Measurements from ENCODE around the gene CBLN1.

The CBLN1 gene

DNA sequence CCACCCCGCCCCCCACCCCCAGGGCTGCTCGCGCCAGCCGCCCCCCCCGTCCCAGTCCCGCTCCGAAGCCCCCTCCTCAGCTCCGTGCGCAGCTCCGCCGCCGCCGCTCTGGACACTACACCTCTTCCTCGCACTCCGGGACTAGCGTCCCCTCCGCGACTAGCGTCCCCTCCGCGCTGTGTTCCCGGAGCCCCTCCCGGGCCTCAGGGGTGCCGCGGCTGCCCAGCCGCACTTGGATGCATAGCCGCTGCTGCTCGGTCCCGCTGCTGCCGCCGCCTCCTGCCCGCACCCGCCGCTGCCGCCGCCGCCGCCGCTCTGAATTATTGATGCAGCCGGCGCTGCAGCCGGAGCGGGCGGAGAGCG lies at the start of gene CBLN1:
CBLN1 (minus strand) TSS at position 359 of the 363 bp plus-strand sequence. CDS start 373 bp downstream, outside the sequence.
- Histone ChIP-seq H3K9me3 (ENCODE audit: control insufficient read depth in 5 of 5, low read length in 5 of 5) (no peaks in the 10 kb centered on the region), H3K27ac (ENCODE audit: low read depth, low read length) (no peak within 1 kb of the TSS), H3K9ac (ENCODE audit: low read length in 5 of 5) (peak within 1 kb of the TSS in 4 of 5 donors; percentile 20 to 56 (median 31)), H3K4me3 (ENCODE audit: low read depth in 1 of 5, low read length in 5 of 5) (peak within 1 kb of the TSS; percentile 52 to 67 (median 63)), H3K36me3 (ENCODE audit: control insufficient read depth in 5 of 5, insufficient read depth in 5 of 5, low read length in 5 of 5) (no peaks in the 10 kb centered on the region), H3K4me1 (ENCODE audit: control insufficient read depth in 5 of 5, insufficient read depth in 5 of 5, low read length in 5 of 5) (peaks cover 0 to 61% (median 49%) of the 10 kb centered on the region in 5 donors), H3K27me3 (ENCODE audit: control insufficient read depth in 5 of 5, insufficient read depth in 4 of 5, low read length in 5 of 5) (peaks cover 47 to 75% (median 66%) of the 10 kb centered on the region in 5 donors)

DNA sequence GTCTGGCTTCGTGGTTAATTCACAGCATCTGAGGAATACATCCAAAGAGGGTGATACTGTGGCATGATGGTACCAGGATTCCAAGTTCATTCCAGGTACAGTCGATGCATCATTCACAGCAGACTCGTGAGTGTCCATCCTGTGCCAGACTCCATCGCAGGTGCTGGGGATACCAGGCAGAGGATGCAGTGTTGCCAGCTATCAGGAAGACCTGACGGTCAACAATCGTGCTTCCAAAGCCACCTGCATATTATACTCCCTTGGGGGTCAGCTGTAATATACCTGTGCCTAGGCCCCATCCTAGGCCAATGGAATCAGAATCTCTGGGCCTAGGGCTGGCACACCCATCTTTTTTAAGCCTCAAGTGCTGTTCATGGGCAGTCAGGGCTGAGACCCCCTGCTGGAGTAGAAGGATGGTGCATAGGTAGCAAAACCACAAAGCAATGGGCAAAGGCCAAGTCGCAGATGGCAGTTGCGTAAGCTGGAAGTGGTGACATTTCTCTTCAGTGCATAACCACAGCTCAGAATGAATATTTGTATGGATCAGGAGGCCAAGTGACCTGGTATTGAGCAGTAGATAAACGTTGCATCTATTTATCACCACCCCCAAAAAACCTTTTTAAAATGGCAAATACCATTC lies 49.0 kb upstream of the CBLN1 start:
- H3K9me3 ChIP-seq (ENCODE audit: control insufficient read depth in 5 of 5, low read length in 5 of 5), result no peaks in the 10 kb centered on the region
- no peak overlapping the region for H3K9ac ChIP-seq (ENCODE audit: low read length in 5 of 5)
- H3K4me1 ChIP-seq (ENCODE audit: control insufficient read depth in 5 of 5, insufficient read depth in 5 of 5, low read length in 5 of 5), result no peaks in the 10 kb centered on the region
- no peaks in the 10 kb centered on the region for H3K36me3 ChIP-seq (ENCODE audit: control insufficient read depth in 5 of 5, insufficient read depth in 5 of 5, low read length in 5 of 5)
- H3K27ac ChIP-seq (ENCODE audit: low read depth, low read length), result no peak overlapping the region
- peaks cover 0 to 3% (median under 1%) of the 10 kb centered on the region in 5 donors for H3K27me3 ChIP-seq (ENCODE audit: control insufficient read depth in 5 of 5, insufficient read depth in 4 of 5, low read length in 5 of 5)
- H3K4me3 ChIP-seq (ENCODE audit: low read depth in 1 of 5, low read length in 5 of 5), result no peak overlapping the region

DNA sequence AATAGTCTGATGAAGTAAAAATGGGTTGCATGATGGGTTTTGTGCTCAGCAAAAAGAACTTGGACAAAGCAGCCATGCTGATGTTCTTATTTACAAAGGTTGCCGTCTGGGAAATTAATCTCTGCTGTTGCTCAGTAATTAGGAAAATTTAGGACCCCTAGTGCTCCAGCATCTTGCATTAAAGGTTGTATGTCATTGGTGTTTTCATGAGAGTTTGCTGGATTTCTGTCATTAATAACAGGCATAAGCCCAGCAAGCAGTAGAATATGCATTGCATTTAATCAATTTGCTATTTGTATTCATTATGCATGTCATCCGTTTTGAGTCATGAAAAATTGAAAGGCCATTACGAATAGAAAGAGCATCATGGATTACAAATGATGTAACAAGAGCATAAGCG lies 46.7 kb upstream of the CBLN1 start:
- Histone ChIP-seq H3K4me1 (ENCODE audit: control insufficient read depth in 5 of 5, insufficient read depth in 5 of 5, low read length in 5 of 5) (no peaks in the 10 kb centered on the region), H3K36me3 (ENCODE audit: control insufficient read depth in 5 of 5, insufficient read depth in 5 of 5, low read length in 5 of 5) (no peaks in the 10 kb centered on the region), H3K4me3 (ENCODE audit: low read depth in 1 of 5, low read length in 5 of 5) (no peak overlapping the region), H3K9me3 (ENCODE audit: control insufficient read depth in 5 of 5, low read length in 5 of 5) (no peaks in the 10 kb centered on the region), H3K27ac (ENCODE audit: low read depth, low read length) (no peak overlapping the region), H3K27me3 (ENCODE audit: control insufficient read depth in 5 of 5, insufficient read depth in 4 of 5, low read length in 5 of 5) (peaks cover 0 to 3% (median under 1%) of the 10 kb centered on the region in 5 donors), H3K9ac (ENCODE audit: low read length in 5 of 5) (no peak overlapping the region)

DNA sequence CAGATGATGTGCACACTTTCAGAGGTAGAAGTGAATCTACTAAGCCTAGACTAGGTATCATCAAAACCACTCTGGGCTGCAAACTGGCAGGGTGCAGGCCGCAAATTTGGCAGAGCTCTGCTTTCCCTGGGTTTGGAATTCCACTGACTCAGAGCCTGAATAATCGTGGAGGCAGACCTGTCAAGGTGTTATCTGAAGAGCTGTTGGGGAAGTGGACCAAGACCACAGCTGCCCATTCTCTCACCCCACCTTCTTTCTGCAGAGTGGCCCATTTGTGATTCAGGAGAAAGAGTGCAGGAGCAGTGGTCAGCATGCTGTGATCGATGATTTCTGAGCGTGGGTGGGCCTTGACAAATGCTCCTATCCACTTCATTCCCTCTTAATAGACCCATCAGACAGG lies 45.8 kb upstream of the CBLN1 start:
- H3K9me3 ChIP-seq (ENCODE audit: control insufficient read depth in 5 of 5, low read length in 5 of 5), result no peaks in the 10 kb centered on the region
- no peaks in the 10 kb centered on the region for H3K36me3 ChIP-seq (ENCODE audit: control insufficient read depth in 5 of 5, insufficient read depth in 5 of 5, low read length in 5 of 5)
- H3K4me3 ChIP-seq (ENCODE audit: low read depth in 1 of 5, low read length in 5 of 5), result no peak overlapping the region
- no peaks in the 10 kb centered on the region for H3K4me1 ChIP-seq (ENCODE audit: control insufficient read depth in 5 of 5, insufficient read depth in 5 of 5, low read length in 5 of 5)
- no peak overlapping the region for H3K9ac ChIP-seq (ENCODE audit: low read length in 5 of 5)
- no peak overlapping the region for H3K27ac ChIP-seq (ENCODE audit: low read depth, low read length)
- peaks cover 0 to 3% (median 0%) of the 10 kb centered on the region in 5 donors for H3K27me3 ChIP-seq (ENCODE audit: control insufficient read depth in 5 of 5, insufficient read depth in 4 of 5, low read length in 5 of 5)

DNA sequence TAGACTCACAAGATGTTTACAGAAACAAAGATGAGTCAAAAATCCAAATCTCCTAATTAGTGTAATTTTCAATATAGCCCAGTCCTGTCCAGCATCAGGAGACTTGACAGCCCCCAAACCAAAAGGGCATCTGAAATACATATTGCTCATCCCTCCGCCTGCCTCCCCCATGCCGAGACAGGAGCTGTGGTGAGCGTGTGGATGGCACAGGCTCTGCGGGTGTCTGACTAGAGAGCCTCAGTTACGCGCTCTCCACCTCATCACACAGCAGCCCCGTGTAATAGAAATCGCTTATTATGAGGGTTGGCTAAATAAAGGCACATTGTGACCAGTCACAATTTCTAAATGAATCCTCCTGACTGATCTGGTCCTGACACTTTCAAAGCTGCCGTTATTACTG lies 43.1 kb upstream of the CBLN1 start:
- peaks cover 0 to 4% (median 2%) of the 10 kb centered on the region in 5 donors for H3K9me3 ChIP-seq (ENCODE audit: control insufficient read depth in 5 of 5, low read length in 5 of 5)
- no peaks in the 10 kb centered on the region for H3K36me3 ChIP-seq (ENCODE audit: control insufficient read depth in 5 of 5, insufficient read depth in 5 of 5, low read length in 5 of 5)
- H3K4me1 ChIP-seq (ENCODE audit: control insufficient read depth in 5 of 5, insufficient read depth in 5 of 5, low read length in 5 of 5), result no peaks in the 10 kb centered on the region
- no peak overlapping the region for H3K27ac ChIP-seq (ENCODE audit: low read depth, low read length)
- no peak overlapping the region for H3K9ac ChIP-seq (ENCODE audit: low read length in 5 of 5)
- no peak overlapping the region for H3K4me3 ChIP-seq (ENCODE audit: low read depth in 1 of 5, low read length in 5 of 5)
- H3K27me3 ChIP-seq (ENCODE audit: control insufficient read depth in 5 of 5, insufficient read depth in 4 of 5, low read length in 5 of 5), result peaks cover 0 to 3% (median 0%) of the 10 kb centered on the region in 5 donors

DNA sequence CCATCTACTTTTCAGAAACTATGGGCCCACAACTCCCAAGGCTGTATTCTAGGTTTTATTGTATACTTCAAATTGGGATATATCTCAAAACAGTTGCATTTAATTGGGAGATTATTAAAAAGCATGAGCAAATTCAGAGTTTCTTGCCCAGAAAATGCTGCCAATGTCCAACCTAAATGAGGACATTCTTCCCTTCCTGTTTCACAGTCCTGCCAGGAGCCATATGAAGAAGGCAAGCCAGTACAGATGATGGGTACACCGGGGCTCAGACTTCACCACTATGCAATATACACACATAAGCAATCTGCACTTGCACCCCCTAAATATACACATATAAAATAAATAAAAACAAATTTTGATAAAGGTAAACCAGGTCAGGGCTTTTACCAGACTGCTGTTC lies 34.0 kb upstream of the CBLN1 start:
- H3K4me3 ChIP-seq (ENCODE audit: low read depth in 1 of 5, low read length in 5 of 5), result no peak overlapping the region
- H3K9ac ChIP-seq (ENCODE audit: low read length in 5 of 5), result no peak overlapping the region
- no peak overlapping the region for H3K27ac ChIP-seq (ENCODE audit: low read depth, low read length)
- H3K27me3 ChIP-seq (ENCODE audit: control insufficient read depth in 5 of 5, insufficient read depth in 4 of 5, low read length in 5 of 5), result peaks cover 0 to 7% (median 2%) of the 10 kb centered on the region in 5 donors
- no peaks in the 10 kb centered on the region for H3K4me1 ChIP-seq (ENCODE audit: control insufficient read depth in 5 of 5, insufficient read depth in 5 of 5, low read length in 5 of 5)
- H3K9me3 ChIP-seq (ENCODE audit: control insufficient read depth in 5 of 5, low read length in 5 of 5), result peaks cover 0 to 4% (median 2%) of the 10 kb centered on the region in 5 donors
- H3K36me3 ChIP-seq (ENCODE audit: control insufficient read depth in 5 of 5, insufficient read depth in 5 of 5, low read length in 5 of 5), result no peaks in the 10 kb centered on the region

DNA sequence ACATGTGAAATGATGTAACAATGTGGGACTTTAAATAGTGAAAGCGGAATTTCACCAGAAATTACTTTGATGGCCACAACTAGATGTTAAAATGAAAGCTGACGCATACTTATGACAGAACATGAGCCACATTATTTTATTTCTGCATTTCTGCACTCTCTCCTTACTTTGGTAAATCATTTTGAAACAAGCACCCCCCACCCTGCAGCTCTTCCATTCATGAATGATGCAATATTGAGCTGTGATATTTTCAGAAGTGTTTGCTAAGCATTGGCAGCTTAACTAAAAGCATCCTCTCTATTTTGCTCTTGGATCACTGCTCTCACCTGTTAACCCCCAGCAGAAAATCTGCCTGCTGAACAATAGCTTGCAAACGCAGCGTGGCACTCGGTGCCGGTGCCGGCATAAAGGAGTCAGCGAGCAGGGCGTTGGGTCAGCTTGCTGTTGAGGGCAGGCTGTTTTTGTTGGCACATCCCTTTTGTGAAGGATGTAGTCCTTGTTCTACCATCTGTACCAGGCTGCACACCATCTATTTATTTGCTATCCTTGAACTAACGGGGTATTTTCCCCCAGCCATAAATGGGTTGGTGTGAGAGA lies 30.8 kb upstream of the CBLN1 start:
- H3K27me3 ChIP-seq (ENCODE audit: control insufficient read depth in 5 of 5, insufficient read depth in 4 of 5, low read length in 5 of 5), result peaks cover 0 to 7% (median 2%) of the 10 kb centered on the region in 5 donors
- no peak overlapping the region for H3K9ac ChIP-seq (ENCODE audit: low read length in 5 of 5)
- no peak overlapping the region for H3K27ac ChIP-seq (ENCODE audit: low read depth, low read length)
- no peaks in the 10 kb centered on the region for H3K36me3 ChIP-seq (ENCODE audit: control insufficient read depth in 5 of 5, insufficient read depth in 5 of 5, low read length in 5 of 5)
- H3K9me3 ChIP-seq (ENCODE audit: control insufficient read depth in 5 of 5, low read length in 5 of 5), result peaks cover 0 to 4% (median 0%) of the 10 kb centered on the region in 5 donors
- no peaks in the 10 kb centered on the region for H3K4me1 ChIP-seq (ENCODE audit: control insufficient read depth in 5 of 5, insufficient read depth in 5 of 5, low read length in 5 of 5)
- no peak overlapping the region for H3K4me3 ChIP-seq (ENCODE audit: low read depth in 1 of 5, low read length in 5 of 5)

DNA sequence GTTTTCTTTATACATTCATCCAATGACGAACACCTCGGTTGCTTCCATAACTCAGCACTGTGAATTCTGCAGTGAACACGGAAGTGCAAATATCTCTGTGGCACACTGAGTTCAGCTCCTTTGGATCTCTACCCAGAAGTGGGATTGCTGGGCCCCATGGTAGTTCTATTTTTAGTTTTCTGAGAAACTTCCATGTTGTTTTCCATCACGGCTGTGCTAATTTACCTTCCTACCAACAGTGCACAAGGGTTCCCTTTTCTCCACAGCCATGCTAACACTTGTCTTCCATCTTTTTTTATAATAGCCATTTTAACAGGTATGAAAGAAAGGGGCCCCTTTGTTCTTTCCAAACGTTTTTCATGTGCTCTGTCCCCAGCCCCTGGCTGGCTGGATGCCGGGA lies 30.2 kb upstream of the CBLN1 start:
- no peak overlapping the region for H3K4me3 ChIP-seq (ENCODE audit: low read depth in 1 of 5, low read length in 5 of 5)
- H3K27me3 ChIP-seq (ENCODE audit: control insufficient read depth in 5 of 5, insufficient read depth in 4 of 5, low read length in 5 of 5), result peaks cover 0 to 7% (median 2%) of the 10 kb centered on the region in 5 donors
- H3K9ac ChIP-seq (ENCODE audit: low read length in 5 of 5), result no peak overlapping the region
- H3K36me3 ChIP-seq (ENCODE audit: control insufficient read depth in 5 of 5, insufficient read depth in 5 of 5, low read length in 5 of 5), result no peaks in the 10 kb centered on the region
- no peaks in the 10 kb centered on the region for H3K4me1 ChIP-seq (ENCODE audit: control insufficient read depth in 5 of 5, insufficient read depth in 5 of 5, low read length in 5 of 5)
- H3K27ac ChIP-seq (ENCODE audit: low read depth, low read length), result no peak overlapping the region
- H3K9me3 ChIP-seq (ENCODE audit: control insufficient read depth in 5 of 5, low read length in 5 of 5), result peaks cover 0 to 4% (median 0%) of the 10 kb centered on the region in 5 donors

DNA sequence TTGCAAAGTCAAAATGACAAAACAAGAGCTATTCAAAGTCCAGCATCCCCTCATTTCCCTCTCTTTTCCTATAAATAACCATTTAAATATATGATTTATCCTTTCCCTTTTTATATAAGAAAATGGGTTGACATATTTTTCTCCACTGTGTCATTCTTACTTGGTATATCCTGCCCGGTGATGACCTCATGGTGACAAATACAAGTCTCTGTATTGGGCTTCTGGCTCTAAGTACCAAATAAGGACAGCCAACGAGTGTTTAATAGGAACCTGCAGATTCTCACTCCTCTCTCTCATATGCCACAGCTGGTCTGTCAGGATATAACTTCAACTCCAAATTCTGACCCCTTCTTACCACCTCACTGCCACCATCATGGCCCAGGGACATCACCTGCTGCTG lies 25.5 kb upstream of the CBLN1 start:
- Histone ChIP-seq H3K4me1 (ENCODE audit: control insufficient read depth in 5 of 5, insufficient read depth in 5 of 5, low read length in 5 of 5) (no peaks in the 10 kb centered on the region), H3K4me3 (ENCODE audit: low read depth in 1 of 5, low read length in 5 of 5) (no peak overlapping the region), H3K27ac (ENCODE audit: low read depth, low read length) (no peak overlapping the region), H3K36me3 (ENCODE audit: control insufficient read depth in 5 of 5, insufficient read depth in 5 of 5, low read length in 5 of 5) (no peaks in the 10 kb centered on the region), H3K9me3 (ENCODE audit: control insufficient read depth in 5 of 5, low read length in 5 of 5) (no peaks in the 10 kb centered on the region), H3K9ac (ENCODE audit: low read length in 5 of 5) (no peak overlapping the region), H3K27me3 (ENCODE audit: control insufficient read depth in 5 of 5, insufficient read depth in 4 of 5, low read length in 5 of 5) (peaks cover 4 to 5% (median 4%) of the 10 kb centered on the region in 5 donors)

DNA sequence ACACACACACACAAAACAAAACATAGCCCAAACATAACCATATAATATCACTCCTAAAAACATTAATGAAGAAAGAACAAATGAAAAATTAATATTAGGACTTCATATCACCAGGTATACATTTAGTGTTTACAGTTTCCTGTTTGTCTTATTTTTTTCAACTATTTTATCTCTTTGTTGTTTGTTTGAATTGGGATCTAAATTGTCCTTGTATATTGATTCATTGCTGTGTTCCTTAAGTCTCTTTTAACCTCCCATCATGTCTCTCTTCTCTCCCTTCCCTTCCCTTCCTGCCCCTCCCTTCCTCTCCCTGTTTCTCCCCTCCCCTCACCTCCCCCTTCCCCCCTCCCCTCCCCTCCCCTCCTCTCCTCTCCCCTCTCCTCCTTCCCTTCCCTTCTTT lies 23.8 kb upstream of the CBLN1 start:
- no peak overlapping the region for H3K4me3 ChIP-seq (ENCODE audit: low read depth in 1 of 5, low read length in 5 of 5)
- no peaks in the 10 kb centered on the region for H3K4me1 ChIP-seq (ENCODE audit: control insufficient read depth in 5 of 5, insufficient read depth in 5 of 5, low read length in 5 of 5)
- H3K27me3 ChIP-seq (ENCODE audit: control insufficient read depth in 5 of 5, insufficient read depth in 4 of 5, low read length in 5 of 5), result peaks cover 3 to 5% (median 4%) of the 10 kb centered on the region in 5 donors
- no peaks in the 10 kb centered on the region for H3K9me3 ChIP-seq (ENCODE audit: control insufficient read depth in 5 of 5, low read length in 5 of 5)
- no peak overlapping the region for H3K27ac ChIP-seq (ENCODE audit: low read depth, low read length)
- H3K9ac ChIP-seq (ENCODE audit: low read length in 5 of 5), result no peak overlapping the region
- no peaks in the 10 kb centered on the region for H3K36me3 ChIP-seq (ENCODE audit: control insufficient read depth in 5 of 5, insufficient read depth in 5 of 5, low read length in 5 of 5)

Measured in subcutaneous abdominal adipose tissue (tissue), 5 donors.